Activated CD4-positive, alpha-beta T cell treated with anti-CD3 and anti-CD28 coated beads, Interleukin-10, Interleukin-2, amounts not matched to agents 100 ng/mL and 50 ng/mL, durations not matched to agents 16 hours and 8 hours (primary cell): ENCODE measurements around the gene ADCY2.

Experiments
- DNase-seq: peaks from one replicate; pipeline ENCODE4 v3.0.0-alpha.2; 2020

ADCY2 gene

GRCh38 chr5:7850395-7851239 lies 454.7 kb downstream of the ADCY2 start, which contains the start of gene CFAP90:
CFAP90 (minus strand) TSS chr5:7851133; CDS start chr5:7851021, 112 bp downstream.
- no peak for DNase-seq

- no peak for DNase-seq
Observed at GRCh38 chr5:7851240-7851592, 455.3 kb downstream of the ADCY2 start.

GRCh38 chr5:7851617-7852289 lies 455.8 kb downstream of the ADCY2 start:
- DNase-seq: no peak

GRCh38 chr5:7852542-7852941 lies 456.6 kb downstream of the ADCY2 start:
- no peak for DNase-seq

- no peak for DNase-seq
Observed at GRCh38 chr5:7852988-7853387, 457.1 kb downstream of the ADCY2 start.

- no peak for DNase-seq
Observed at GRCh38 chr5:7855611-7856010, 459.7 kb downstream of the ADCY2 start.

GRCh38 chr5:7856855-7857254 lies 460.9 kb downstream of the ADCY2 start:
- DNase-seq: peak; percentile 77

GRCh38 chr5:7857361-7857760 lies 461.4 kb downstream of the ADCY2 start:
- no peak for DNase-seq

GRCh38 chr5:7857926-7858632 lies 462.1 kb downstream of the ADCY2 start:
- DNase-seq: peak; percentile 68

GRCh38 chr5:7866196-7866595 lies 470.3 kb downstream of the ADCY2 start:
- DNase-seq: no peak

- no peak for DNase-seq
Observed at GRCh38 chr5:7867260-7867659, 471.3 kb downstream of the ADCY2 start.

GRCh38 chr5:7868427-7868772 lies 472.5 kb downstream of the ADCY2 start:
- DNase-seq: no peak

- DNase-seq: peak; percentile 95
Observed at GRCh38 chr5:7868773-7869473, 473.0 kb downstream of the ADCY2 start, which contains the start of the genes FASTKD3 and MTRR. FASTKD3 (minus strand) TSS chr5:7869031; CDS start chr5:7868083, 948 bp downstream. MTRR (plus strand) TSS chr5:7869148; CDS start chr5:7870795, 1,647 bp downstream.

GRCh38 chr5:7869474-7870136 lies 473.7 kb downstream of the ADCY2 start:
- DNase-seq: peak; percentile 59

GRCh38 chr5:7871653-7872052 lies 475.7 kb downstream of the ADCY2 start:
- DNase-seq: peak; percentile 57

- peak; percentile 25 for DNase-seq
Observed at GRCh38 chr5:7872517-7873130, 476.7 kb downstream of the ADCY2 start.

- peak; percentile 88 for DNase-seq
Observed at GRCh38 chr5:7873216-7873615, 477.3 kb downstream of the ADCY2 start.

- DNase-seq: no peak
Observed at GRCh38 chr5:7874639-7875038, 478.7 kb downstream of the ADCY2 start.

- no peak for DNase-seq
Observed at GRCh38 chr5:7875151-7875550, 479.2 kb downstream of the ADCY2 start.

GRCh38 chr5:7876867-7877266 lies 480.9 kb downstream of the ADCY2 start:
- peak; percentile 82 for DNase-seq

GRCh38 chr5:7877851-7878250 lies 481.9 kb downstream of the ADCY2 start:
- DNase-seq: peak; percentile 15

- peak; percentile 84 for DNase-seq
Observed at GRCh38 chr5:7878381-7878873, 482.5 kb downstream of the ADCY2 start.
